ENCODE data around the gene THBS3. TPM values are rescaled to one million over a fixed set of nuclear protein-coding genes. Genes with fewer than 3 reads are reported as not detected.
"Not testable (repeated sequence)": the region's sequence is repeated elsewhere in the genome, so short reads cannot be mapped to it uniquely, and the experiment has no call there.

Gene THBS3
- total RNA-seq, 3 donors from 2014 or later (not counting 1 experiment from before 2014, with no cell fraction given): 16.2 to 19.4 (median 18.6) TPM

DNA sequence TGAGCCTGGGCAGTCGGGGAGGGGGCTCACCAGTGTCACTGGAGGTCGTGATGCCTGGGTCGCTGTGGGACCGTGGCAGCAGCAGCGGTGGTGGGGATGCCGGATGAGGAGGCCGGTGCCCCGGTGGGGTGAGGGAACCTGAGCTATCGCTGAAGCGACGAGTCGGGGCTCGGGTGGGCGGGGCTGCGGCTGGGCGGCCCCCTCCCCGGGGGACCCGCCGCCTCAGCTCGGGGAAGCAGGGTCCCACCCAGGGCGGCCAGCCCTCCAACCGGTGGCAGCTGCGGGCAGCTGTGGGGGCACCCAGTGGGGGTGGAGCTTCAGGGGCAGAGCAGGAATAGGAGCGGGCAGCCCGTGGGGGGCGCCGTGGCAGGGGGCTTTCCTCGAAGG, 42.5 kb upstream of the THBS3 start:
- WGBS (ENCODE audit: insufficient coverage): 3% methylated on average over 28 of the region's 28 CpGs
- Histone ChIP-seq H3K9me3 (ENCODE audit: control insufficient read depth, insufficient read depth, low read length) (no peaks in the 10 kb centered on the region), H3K27ac (ENCODE audit: low read length) (no peak overlapping the region), H3K27me3 (ENCODE audit: control insufficient read depth, insufficient read depth, low read length) (no peaks in the 10 kb centered on the region), H3K4me3 (ENCODE audit: low read length) (peak overlapping the region; percentile 46), H3K36me3 (ENCODE audit: control insufficient read depth, insufficient read depth, low read length) (no peaks in the 10 kb centered on the region), H3K4me1 (ENCODE audit: control insufficient read depth, insufficient read depth, low read length) (peaks cover 26% of the 10 kb centered on the region)
- intact Hi-C loops (cut with micrococcal nuclease): loop anchor here (1.0 to 10.0 kb wide), 4 partner anchors 23 to 342 kb away; partner anchors contain the start of gene CLK2
- ATAC-seq (peak; percentile 11 to 27 (median 21)), DNase-seq (no peak)
- Mint-ChIP-seq H3K4me3 (peak overlapping the region; percentile 70), H3K4me1 (peaks cover 13 to 27% of the 10 kb centered on the region in 2 donors), H3K27ac (peak overlapping the region in 1 of 2 donors; percentile 58), H3K9me3 (no peaks in the 10 kb centered on the region), H3K36me3 (no peaks in the 10 kb centered on the region), H3K27me3 (ENCODE audit: low read depth in 2 of 2) (no peaks in the 10 kb centered on the region)
- TF ChIP-seq, protein P1, sequence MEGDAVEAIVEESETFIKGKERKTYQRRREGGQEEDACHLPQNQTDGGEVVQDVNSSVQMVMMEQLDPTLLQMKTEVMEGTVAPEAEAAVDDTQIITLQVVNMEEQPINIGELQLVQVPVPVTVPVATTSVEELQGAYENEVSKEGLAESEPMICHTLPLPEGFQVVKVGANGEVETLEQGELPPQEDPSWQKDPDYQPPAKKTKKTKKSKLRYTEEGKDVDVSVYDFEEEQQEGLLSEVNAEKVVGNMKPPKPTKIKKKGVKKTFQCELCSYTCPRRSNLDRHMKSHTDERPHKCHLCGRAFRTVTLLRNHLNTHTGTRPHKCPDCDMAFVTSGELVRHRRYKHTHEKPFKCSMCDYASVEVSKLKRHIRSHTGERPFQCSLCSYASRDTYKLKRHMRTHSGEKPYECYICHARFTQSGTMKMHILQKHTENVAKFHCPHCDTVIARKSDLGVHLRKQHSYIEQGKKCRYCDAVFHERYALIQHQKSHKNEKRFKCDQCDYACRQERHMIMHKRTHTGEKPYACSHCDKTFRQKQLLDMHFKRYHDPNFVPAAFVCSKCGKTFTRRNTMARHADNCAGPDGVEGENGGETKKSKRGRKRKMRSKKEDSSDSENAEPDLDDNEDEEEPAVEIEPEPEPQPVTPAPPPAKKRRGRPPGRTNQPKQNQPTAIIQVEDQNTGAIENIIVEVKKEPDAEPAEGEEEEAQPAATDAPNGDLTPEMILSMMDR (IDR thresholded peaks at IDR 0.05): no peak

DNA sequence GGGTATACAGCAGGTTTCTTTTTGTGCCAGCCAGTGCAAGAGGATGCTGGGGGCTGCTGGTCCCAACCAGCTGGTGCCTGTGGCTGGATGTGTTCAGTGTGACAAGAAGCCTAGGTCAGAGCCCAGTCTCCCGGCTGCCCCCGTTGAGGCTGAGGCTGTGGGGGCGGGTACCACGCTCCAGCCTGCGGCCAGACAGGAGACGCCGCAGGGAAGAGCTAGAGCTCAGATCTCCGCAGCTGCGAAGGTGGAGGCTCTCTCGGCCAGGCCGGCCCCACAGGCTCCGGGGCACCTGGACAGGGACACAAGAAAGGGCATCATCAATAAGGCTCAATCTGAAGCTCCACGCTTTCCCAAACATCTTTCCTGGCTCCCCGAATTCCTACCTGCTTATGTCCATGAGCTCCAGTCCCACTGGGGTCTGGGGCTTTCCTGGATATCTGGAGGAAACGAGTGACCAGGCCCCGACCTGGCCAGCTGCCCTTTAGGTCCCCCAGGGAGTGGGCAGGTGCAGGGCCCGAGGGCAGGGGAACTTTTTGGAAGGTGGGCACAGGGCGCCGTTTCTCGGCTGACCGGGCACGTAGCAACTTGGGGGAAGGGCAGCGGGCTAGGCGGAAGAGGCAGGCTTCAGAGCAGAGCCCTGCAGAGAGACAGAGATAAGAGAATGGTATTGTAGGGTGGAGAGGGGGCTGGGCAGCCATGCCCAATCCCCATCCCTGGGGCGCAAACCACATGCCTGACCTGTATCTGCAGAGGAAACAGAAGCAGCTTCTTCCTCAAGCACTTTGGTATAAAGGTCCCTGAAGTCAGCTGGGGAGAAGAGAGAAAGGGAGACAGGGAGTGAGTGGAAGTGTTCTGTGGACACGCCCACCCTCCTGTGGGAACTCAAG, 40.2 kb upstream of the THBS3 start:
- Histone ChIP-seq H3K9me3 (ENCODE audit: control insufficient read depth, insufficient read depth, low read length) (peaks cover 3% of the 10 kb centered on the region), H3K36me3 (ENCODE audit: control insufficient read depth, insufficient read depth, low read length) (no peaks in the 10 kb centered on the region), H3K4me1 (ENCODE audit: control insufficient read depth, insufficient read depth, low read length) (peaks cover 30% of the 10 kb centered on the region), H3K27me3 (ENCODE audit: control insufficient read depth, insufficient read depth, low read length) (no peaks in the 10 kb centered on the region), H3K4me3 (ENCODE audit: low read length) (no peak overlapping the region), H3K27ac (ENCODE audit: low read length) (no peak overlapping the region)
- ATAC-seq: no peak
- Mint-ChIP-seq H3K4me1 (peaks cover 6 to 28% of the 10 kb centered on the region in 2 donors), H3K27ac (no peak overlapping the region), H3K4me3 (no peak overlapping the region), H3K27me3 (ENCODE audit: low read depth in 2 of 2) (peaks cover 4 to 8% of the 10 kb centered on the region in 2 donors), H3K36me3 (peaks cover 8% of the 10 kb centered on the region), H3K9me3 (peaks cover 2 to 3% of the 10 kb centered on the region in 2 donors)
- TF ChIP-seq, protein P1 (IDR thresholded peaks at IDR 0.05): no peak
- WGBS (ENCODE audit: insufficient coverage): 94% methylated on average over 26 of the region's 26 CpGs
- DNase-seq: no peak
- intact Hi-C loops (cut with micrococcal nuclease): no loop called here

DNA sequence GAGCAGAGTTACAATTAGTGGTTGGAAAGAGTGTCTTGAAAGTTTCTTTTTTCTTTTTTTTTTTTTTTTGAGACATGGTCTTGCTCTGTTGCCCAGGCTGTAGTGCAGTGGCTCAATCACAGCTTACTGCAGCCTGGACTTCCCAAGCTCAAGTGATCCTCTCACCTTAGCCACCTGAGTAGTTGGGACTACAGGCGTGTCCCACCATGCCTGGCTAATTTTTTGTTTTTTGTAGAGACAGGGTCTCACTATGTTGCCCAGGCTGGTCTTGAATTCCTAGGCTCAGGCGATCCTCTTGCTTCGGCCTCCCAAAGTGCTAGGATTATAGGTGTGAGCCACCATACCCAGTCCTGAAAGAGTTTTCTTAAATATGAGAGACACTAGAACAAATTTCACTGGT, 39.1 kb upstream of the THBS3 start:
- H3K4me1 ChIP-seq (ENCODE audit: control insufficient read depth, insufficient read depth, low read length): peaks cover 36% of the 10 kb centered on the region
- WGBS (ENCODE audit: insufficient coverage): 100% methylated on average over 3 of the region's 3 CpGs
- ATAC-seq; H3K27ac ChIP-seq (ENCODE audit: low read length); DNase-seq; H3K9me3 ChIP-seq (ENCODE audit: control insufficient read depth, insufficient read depth, low read length); H3K9me3 Mint-ChIP-seq; H3K27me3 Mint-ChIP-seq (ENCODE audit: low read depth in 2 of 2); H3K4me3 ChIP-seq (ENCODE audit: low read length); H3K36me3 Mint-ChIP-seq; H3K36me3 ChIP-seq (ENCODE audit: control insufficient read depth, insufficient read depth, low read length); H3K27me3 ChIP-seq (ENCODE audit: control insufficient read depth, insufficient read depth, low read length); intact Hi-C loops (cut with micrococcal nuclease): not testable (repeated sequence)
- Mint-ChIP-seq H3K27ac (peak overlapping the region in 1 of 2 donors; percentile 22), H3K4me3 (peak overlapping the region; percentile 57), H3K4me1 (peaks cover 6 to 33% of the 10 kb centered on the region in 2 donors)

DNA sequence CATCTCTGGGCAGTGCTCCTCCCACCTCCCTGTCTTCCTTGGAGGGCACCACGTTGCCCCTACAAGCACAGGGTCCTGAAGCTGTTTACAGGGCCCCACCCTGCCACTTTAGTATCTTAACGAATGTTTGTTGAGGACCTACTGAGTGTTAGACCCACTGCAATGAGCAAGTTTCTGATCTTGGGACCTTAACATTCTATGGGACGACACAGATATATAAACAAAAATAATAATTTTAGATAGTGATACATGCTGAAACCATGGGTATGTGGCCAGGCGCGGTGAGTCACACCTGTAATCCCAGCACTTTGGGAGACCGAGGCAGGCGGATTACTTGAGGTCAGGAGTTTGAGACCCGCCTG, 37.4 kb upstream of the THBS3 start:
- peak overlapping the region; percentile 94 to 95 for H3K27ac Mint-ChIP-seq

More for the DNA sequence above, 37.4 kb upstream of the THBS3 start:
- TF ChIP-seq, protein P1 (IDR thresholded peaks at IDR 0.05): no peak
- H3K4me1 ChIP-seq (ENCODE audit: control insufficient read depth, insufficient read depth, low read length): peaks cover 43% of the 10 kb centered on the region
- Mint-ChIP-seq H3K9me3 (peaks cover 2 to 3% of the 10 kb centered on the region in 2 donors), H3K36me3 (peaks cover 8% of the 10 kb centered on the region), H3K27me3 (ENCODE audit: low read depth in 2 of 2) (peaks cover 4 to 8% of the 10 kb centered on the region in 2 donors), H3K4me3 (peak overlapping the region; percentile 67), H3K4me1 (peaks cover 21 to 40% of the 10 kb centered on the region in 2 donors)
- H3K27me3 ChIP-seq (ENCODE audit: control insufficient read depth, insufficient read depth, low read length): no peaks in the 10 kb centered on the region
- WGBS (ENCODE audit: insufficient coverage): 73% methylated on average over 7 of the region's 8 CpGs
- H3K4me3 ChIP-seq (ENCODE audit: low read length): peak overlapping the region; percentile 74
- H3K36me3 ChIP-seq (ENCODE audit: control insufficient read depth, insufficient read depth, low read length): no peaks in the 10 kb centered on the region
- peaks cover 3% of the 10 kb centered on the region for H3K9me3 ChIP-seq (ENCODE audit: control insufficient read depth, insufficient read depth, low read length)
- DNase-seq: no peak
- H3K27ac ChIP-seq (ENCODE audit: low read length): peak overlapping the region; percentile 78
- intact Hi-C loops (cut with micrococcal nuclease): loop anchor here (2.0 kb wide), 1 partner anchor 38 kb away; the partner anchor contains the start of gene THBS3
- ATAC-seq: no peak

All from natural killer cell (primary cell).